HG03460 (cell line): ENCODE results near the gene NLRP13.
"Not testable (repeated sequence)": the region's sequence is repeated elsewhere in the genome, so short reads cannot be mapped to it uniquely, and the experiment has no call there.

Source experiments
- ATAC-seq: cut with Tn5 transposase; IDR thresholded peaks from one replicate; pipeline ENCODE4 v1.9.1; 2021; ENCODE audit not compliant: unreplicated experiment

Gene NLRP13

GRCh38 chr19:55931936-55932386 lies at the start of gene NLRP13:
Gene NLRP13 (minus strand): TSS chr19:55932336. CDS start chr19:55932311, 25 bp downstream.
- no peak for ATAC-seq

- no peak for ATAC-seq
Measured at GRCh38 chr19:55980415-55980814, 48.3 kb upstream of the NLRP13 start.

- no peak for ATAC-seq
Measured at GRCh38 chr19:55973982-55974381, 41.8 kb upstream of the NLRP13 start.

- no peak for ATAC-seq
Measured at GRCh38 chr19:55962186-55962585, 30.1 kb upstream of the NLRP13 start.

GRCh38 chr19:55959996-55960675 lies 28.0 kb upstream of the NLRP13 start:
- ATAC-seq = no peak

DNA sequence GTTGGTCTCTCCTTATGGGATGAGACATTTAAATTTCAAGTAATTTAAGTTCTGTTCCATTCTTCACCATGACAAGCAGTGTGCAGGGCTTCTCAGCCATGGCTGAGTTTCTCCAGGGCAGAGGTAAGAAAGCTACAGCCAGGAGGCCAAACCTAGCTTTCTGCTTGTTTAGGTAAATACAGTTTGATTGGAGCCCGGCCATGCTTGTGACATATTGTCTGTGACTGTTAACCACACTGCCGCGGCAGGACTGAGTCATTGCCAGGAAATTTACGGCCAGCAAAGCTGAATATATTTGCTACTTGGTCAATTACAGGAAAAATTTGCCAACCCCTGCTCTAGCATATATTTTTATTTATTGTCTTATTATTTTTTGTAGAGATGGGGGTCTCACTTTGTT lies 26.2 kb upstream of the NLRP13 start:
- ATAC-seq = no peak

DNA sequence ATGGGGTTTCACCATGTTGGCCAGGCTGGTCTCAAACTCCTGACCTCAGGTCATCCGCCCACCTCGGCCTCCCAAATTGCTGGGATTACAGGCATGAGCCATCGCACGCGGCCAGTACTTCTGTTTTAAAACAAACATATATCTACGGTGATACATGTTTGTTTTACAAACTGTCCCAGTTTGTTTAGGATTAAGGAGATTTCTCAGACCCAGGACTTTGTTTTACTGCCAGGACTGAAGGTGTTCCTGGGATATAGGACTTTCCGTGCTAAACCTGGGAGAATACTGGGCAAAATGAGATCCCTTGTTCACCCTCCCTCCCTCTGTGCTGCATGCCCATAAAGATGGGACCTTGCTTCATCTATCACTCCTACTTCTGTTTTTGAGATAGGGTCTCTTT lies 24.3 kb upstream of the NLRP13 start:
- no peak for ATAC-seq

- ATAC-seq = not testable (repeated sequence)
Measured at GRCh38 chr19:55950566-55950965, 18.4 kb upstream of the NLRP13 start.

GRCh38 chr19:55947532-55947931 lies 15.4 kb upstream of the NLRP13 start, which contains the start of gene NLRP8:
Gene NLRP8 (plus strand): TSS chr19:55947832.
- ATAC-seq = no peak

DNA sequence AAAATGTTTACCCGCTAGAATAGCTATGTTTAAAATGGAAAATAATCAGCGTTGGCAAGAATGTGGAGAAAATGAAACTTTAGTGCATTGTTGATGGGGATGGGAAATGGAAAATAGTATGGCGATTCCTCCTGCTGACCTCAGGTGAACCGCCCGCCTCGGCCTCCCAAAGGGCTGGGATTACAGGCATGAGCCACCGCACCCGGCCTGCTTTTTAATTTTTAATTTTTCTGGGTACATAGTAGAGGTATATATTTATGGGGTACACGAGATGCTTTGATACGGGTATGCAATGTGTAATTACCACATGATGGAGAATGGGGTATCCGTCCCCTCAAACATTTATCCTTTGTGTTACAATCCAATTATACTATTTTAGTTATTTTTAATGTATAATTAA lies 8.2 kb upstream of the NLRP13 start:
- no peak for ATAC-seq

GRCh38 chr19:55939206-55939605 lies 7.1 kb upstream of the NLRP13 start:
- ATAC-seq = no peak

- ATAC-seq = no peak
Measured at GRCh38 chr19:55935206-55935605, 3.1 kb upstream of the NLRP13 start.

DNA sequence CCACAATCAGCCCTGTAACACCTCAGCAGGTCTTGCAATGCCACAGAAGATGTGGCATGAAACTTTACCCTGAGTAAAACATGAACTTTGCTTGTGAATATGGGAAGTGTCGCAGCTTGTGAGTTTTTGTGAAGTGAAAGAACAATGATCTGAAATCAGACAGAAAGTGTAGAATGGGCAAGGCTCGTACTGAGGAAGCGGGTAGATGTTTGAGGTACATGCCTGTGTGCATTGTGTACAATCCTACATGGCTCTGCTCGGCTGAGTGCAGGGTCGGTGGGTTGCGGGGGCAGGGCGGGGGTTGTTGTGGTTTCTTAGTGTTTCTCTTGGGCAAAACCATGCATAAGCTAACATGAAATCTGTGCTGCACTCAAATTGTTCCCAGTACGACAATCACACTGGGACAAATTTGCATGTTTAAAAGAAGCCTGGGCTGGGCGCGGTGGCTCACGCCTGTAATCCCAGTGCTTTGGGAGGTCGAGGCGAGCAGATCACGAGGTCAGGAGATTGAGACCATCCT lies 1.1 kb downstream of the NLRP13 start:
- ATAC-seq = no peak

DNA sequence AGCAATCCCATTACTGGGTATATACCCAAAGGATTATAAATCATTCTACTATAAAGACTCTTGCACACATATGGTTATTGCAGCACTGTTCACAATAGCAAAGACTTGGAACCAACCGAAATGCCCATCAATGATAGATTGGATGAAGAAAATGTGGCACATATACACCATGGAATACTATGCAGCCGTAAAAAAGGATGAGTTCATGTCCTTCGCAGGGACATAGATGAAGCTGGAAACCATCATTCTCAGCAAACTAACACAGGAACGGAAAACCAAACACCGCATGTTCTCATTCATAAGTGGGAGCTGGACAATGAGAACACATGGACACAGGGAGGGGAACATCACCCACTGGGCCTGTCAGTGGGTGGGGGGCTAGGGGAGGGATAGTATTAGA lies 2.9 kb downstream of the NLRP13 start:
- ATAC-seq = not testable (repeated sequence)

GRCh38 chr19:55927991-55928390 lies 4.1 kb downstream of the NLRP13 start:
- ATAC-seq = no peak

DNA sequence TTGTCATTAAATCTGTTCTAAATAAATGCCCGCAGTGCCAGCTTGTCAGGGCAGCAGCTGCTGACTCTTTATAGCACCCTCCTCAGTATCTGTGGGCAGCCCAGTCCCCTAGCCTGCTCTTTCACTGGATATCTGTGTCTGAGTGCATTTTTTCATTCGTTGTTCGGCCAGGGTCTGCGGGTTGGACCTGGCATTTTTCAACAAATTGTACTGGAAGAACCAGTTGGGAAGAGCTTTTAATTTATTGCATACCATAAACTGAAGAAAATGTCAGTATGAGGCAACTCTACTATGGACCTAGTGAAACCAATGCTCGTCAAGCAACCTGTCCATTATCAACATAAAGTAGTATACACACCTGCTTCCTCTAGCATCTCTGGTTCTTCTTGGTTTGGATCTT lies 8.6 kb downstream of the NLRP13 start:
- ATAC-seq = no peak

DNA sequence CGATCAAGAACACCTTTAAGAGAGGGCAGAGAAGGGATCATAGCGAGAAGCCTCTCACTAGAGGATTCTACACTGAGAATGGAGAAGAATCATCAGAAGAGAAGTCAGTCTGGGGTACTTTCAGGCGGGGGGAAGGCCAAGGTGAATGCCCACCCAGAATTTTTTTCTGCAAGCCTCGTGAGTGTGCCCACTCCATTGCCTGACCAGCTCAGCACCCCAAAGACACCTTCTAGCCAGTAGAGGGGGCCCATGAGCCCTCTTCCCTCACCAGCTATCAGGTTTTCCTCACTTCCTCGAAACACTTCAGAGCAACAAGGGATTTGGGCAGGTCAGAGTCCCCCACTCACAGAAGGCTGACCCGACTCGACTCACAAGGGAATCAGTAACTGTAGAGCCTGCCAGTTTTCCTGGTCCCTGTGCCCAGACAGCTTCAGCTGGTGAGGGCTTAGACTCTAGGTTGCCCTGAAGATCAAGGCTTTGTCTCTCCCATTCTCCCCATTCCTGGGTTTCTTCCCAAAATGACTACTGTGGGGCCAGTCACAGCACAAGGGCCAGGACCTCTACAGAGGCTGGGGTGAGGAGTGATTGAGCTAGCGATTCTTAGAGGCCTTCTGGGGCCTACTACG lies 18.4 kb downstream of the NLRP13 start:
- ATAC-seq = no peak

GRCh38 chr19:55912916-55913315 lies 19.2 kb downstream of the NLRP13 start:
- no peak for ATAC-seq

DNA sequence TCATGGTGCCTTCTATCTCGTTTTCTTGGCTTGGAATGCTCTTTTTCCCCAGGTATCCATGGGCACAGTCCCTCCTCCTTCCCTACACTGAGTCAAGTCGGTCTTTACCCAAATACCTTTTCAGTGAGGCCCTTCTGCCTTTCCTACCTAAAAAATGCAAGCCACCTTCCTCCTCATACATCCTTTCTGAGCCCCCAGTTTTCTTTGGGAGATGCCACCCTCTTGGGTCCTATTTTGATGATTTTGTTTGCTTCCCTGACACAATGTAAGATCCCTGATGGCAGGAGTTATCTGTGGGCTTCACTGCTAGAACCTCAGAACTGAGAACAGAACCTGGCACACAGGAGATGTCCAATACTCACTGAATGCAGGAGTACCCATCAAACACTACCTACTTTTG lies 22.3 kb downstream of the NLRP13 start:
- ATAC-seq = no peak

- ATAC-seq = no peak
Measured at GRCh38 chr19:55907746-55908145, 24.4 kb downstream of the NLRP13 start.

GRCh38 chr19:55907286-55907685 lies 24.9 kb downstream of the NLRP13 start:
- no peak for ATAC-seq

DNA sequence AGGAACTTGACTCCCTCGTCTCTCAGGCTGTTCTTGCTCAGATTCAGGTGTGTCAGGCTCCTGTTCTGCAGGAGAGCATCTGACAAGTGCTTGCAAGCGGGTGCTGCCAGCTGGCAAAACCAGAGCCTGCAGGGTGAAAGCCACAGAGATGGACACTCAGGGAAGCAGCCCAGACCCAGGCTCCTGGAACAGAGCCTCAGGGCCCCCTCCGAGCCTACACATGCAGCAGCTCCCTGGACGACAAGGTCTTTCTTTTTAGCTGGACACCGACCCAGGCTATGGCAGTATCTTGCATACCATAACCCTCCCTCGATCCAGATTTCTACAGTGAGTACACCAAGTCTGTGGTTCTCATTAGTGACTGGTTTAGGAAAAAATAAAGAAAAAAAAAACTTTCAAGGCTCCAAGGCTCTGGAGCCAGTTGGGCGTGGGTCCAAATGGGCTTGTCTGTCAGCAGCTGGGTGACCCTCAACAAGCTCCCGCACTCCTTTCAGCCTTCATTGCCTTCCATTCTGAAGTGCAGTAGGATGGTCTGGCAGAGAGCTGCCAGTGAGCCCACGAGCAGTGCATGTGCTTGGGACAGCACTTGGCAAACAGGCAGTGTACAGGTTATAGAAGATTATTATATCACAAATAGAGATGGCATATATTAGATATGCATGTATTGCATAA lies 29.9 kb downstream of the NLRP13 start:
- ATAC-seq = no peak
